ENCODE data around the gene TEX50.
"Not testable (repeated sequence)": the region's sequence is repeated elsewhere in the genome, so short reads cannot be mapped to it uniquely, and the experiment has no call there.

The TEX50 gene

GRCh38 chr1:173661763-173662162, 26.6 kb downstream of the TEX50 start:
- no peaks in the 10 kb centered on the region for H3K9me3 ChIP-seq (ENCODE audit: control insufficient read depth, low read length)
- H3K4me1 ChIP-seq (ENCODE audit: control insufficient read depth, insufficient read depth, low read length, poor library complexity, severe bottlenecking): no peaks in the 10 kb centered on the region
- DNase-seq: no peak
- no peak overlapping the region for H3K4me3 ChIP-seq (ENCODE audit: insufficient read depth, low read depth, low read length, poor library complexity, severe bottlenecking)
- H3K36me3 ChIP-seq (ENCODE audit: control insufficient read depth, insufficient read depth, low read length): no peaks in the 10 kb centered on the region
- H3K27me3 ChIP-seq (replicated peaks; ENCODE audit: control insufficient read depth, insufficient read depth, low read length, poor library complexity, severe bottlenecking): no peaks in the 10 kb centered on the region
- no peak overlapping the region for H3K27ac ChIP-seq (ENCODE audit: insufficient read depth, low read length, poor library complexity, severe bottlenecking)

DNA sequence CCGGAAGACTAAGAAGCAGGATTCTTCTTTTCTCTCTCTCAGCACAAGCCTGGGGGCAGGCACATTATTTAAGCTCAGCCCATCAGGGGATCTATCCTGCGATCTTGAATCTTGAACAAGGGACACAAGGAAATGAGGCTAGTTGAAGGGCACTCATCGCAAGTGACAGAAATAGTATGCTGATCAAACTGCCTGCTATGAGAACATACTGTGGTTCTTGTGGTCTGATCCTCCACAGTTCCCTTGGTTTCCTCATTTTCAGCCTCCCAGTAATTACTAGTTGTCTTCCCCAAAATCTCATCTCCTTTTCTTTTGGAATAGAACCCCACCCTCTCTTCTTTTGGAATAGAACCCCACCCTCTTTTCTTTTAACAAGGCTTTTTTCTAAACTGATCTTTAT, 28.0 kb downstream of the TEX50 start:
- H3K4me1 ChIP-seq (ENCODE audit: control insufficient read depth, insufficient read depth, low read length, poor library complexity, severe bottlenecking): no peaks in the 10 kb centered on the region
- H3K27ac ChIP-seq (ENCODE audit: insufficient read depth, low read length, poor library complexity, severe bottlenecking): no peak overlapping the region
- no peaks in the 10 kb centered on the region for H3K9me3 ChIP-seq (ENCODE audit: control insufficient read depth, low read length)
- H3K4me3 ChIP-seq (ENCODE audit: insufficient read depth, low read depth, low read length, poor library complexity, severe bottlenecking): no peak overlapping the region
- H3K27me3 ChIP-seq (replicated peaks; ENCODE audit: control insufficient read depth, insufficient read depth, low read length, poor library complexity, severe bottlenecking): no peaks in the 10 kb centered on the region
- no peaks in the 10 kb centered on the region for H3K36me3 ChIP-seq (ENCODE audit: control insufficient read depth, insufficient read depth, low read length)
- no peak for DNase-seq

DNA sequence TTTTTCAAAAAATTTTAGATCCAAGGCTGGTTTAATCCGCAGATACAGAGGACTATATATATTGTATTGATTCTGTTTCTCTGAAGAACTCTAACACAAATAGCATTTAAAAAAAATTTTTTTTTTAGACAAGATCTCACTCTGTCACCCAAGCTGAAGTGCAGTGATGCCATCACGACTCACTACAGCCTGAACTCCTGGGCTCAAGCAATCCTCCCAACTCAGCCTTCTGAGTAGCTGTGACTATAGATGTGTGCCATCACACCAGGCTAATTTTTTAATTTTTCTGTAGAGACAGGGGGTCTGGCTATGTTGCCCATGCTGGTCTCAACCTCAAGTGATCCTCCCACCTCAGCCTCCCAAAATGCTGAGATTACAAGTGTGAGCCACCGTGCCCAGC, 31.5 kb downstream of the TEX50 start:
- no peaks in the 10 kb centered on the region for H3K36me3 ChIP-seq (ENCODE audit: control insufficient read depth, insufficient read depth, low read length)
- H3K27me3 ChIP-seq (replicated peaks; ENCODE audit: control insufficient read depth, insufficient read depth, low read length, poor library complexity, severe bottlenecking): peaks cover 7% of the 10 kb centered on the region
- peaks cover 7% of the 10 kb centered on the region for H3K4me1 ChIP-seq (ENCODE audit: control insufficient read depth, insufficient read depth, low read length, poor library complexity, severe bottlenecking)
- DNase-seq: no peak
- no peak overlapping the region for H3K27ac ChIP-seq (ENCODE audit: insufficient read depth, low read length, poor library complexity, severe bottlenecking)
- no peaks in the 10 kb centered on the region for H3K9me3 ChIP-seq (ENCODE audit: control insufficient read depth, low read length)
- H3K4me3 ChIP-seq (ENCODE audit: insufficient read depth, low read depth, low read length, poor library complexity, severe bottlenecking): no peak overlapping the region

GRCh38 chr1:173669491-173669941, 34.4 kb downstream of the TEX50 start, which contains the start of gene ANKRD45:
Gene ANKRD45, minus strand, starts transcription at chr1:173669851. Its CDS starts 10,433 bp downstream, at chr1:173659418.
- no peak within 1 kb of the TSS for H3K4me3 ChIP-seq (ENCODE audit: insufficient read depth, low read depth, low read length, poor library complexity, severe bottlenecking)
- H3K27me3 ChIP-seq (replicated peaks; ENCODE audit: control insufficient read depth, insufficient read depth, low read length, poor library complexity, severe bottlenecking): peaks cover 7% of the 10 kb centered on the region
- H3K27ac ChIP-seq (ENCODE audit: insufficient read depth, low read length, poor library complexity, severe bottlenecking): no peak within 1 kb of the TSS
- H3K36me3 ChIP-seq (ENCODE audit: control insufficient read depth, insufficient read depth, low read length): no peaks in the 10 kb centered on the region
- H3K9me3 ChIP-seq (ENCODE audit: control insufficient read depth, low read length): no peaks in the 10 kb centered on the region
- peaks cover 7% of the 10 kb centered on the region for H3K4me1 ChIP-seq (ENCODE audit: control insufficient read depth, insufficient read depth, low read length, poor library complexity, severe bottlenecking)
- no peak for DNase-seq

DNA sequence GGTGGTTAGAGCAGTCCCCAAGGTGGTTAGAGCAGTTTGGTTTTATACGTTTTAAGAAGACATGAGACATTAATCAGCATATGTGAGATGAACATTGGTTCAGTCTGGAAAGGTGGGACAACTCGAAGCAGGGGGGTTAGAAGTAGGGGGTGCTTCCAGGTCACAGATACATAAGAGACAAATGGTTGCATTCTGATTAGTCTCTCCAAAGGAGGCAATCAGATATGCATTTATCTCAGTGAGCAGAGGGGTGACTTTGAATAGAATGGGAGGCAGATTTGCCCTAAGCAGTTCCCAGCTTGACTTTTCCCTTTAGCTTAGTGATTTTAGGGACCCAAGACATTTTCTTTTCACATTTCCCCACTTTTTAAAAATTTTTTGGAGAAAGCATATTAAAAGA, 39.4 kb downstream of the TEX50 start:
- not testable (repeated sequence) for H3K27me3 ChIP-seq (replicated peaks; ENCODE audit: control insufficient read depth, insufficient read depth, low read length, poor library complexity, severe bottlenecking); H3K4me3 ChIP-seq (ENCODE audit: insufficient read depth, low read depth, low read length, poor library complexity, severe bottlenecking); H3K9me3 ChIP-seq (ENCODE audit: control insufficient read depth, low read length); H3K36me3 ChIP-seq (ENCODE audit: control insufficient read depth, insufficient read depth, low read length); DNase-seq; H3K27ac ChIP-seq (ENCODE audit: insufficient read depth, low read length, poor library complexity, severe bottlenecking); H3K4me1 ChIP-seq (ENCODE audit: control insufficient read depth, insufficient read depth, low read length, poor library complexity, severe bottlenecking)

- not testable (repeated sequence) for H3K4me1 ChIP-seq (ENCODE audit: control insufficient read depth, insufficient read depth, low read length, poor library complexity, severe bottlenecking); DNase-seq; H3K27me3 ChIP-seq (replicated peaks; ENCODE audit: control insufficient read depth, insufficient read depth, low read length, poor library complexity, severe bottlenecking); H3K36me3 ChIP-seq (ENCODE audit: control insufficient read depth, insufficient read depth, low read length); H3K27ac ChIP-seq (ENCODE audit: insufficient read depth, low read length, poor library complexity, severe bottlenecking); H3K9me3 ChIP-seq (ENCODE audit: control insufficient read depth, low read length); H3K4me3 ChIP-seq (ENCODE audit: insufficient read depth, low read depth, low read length, poor library complexity, severe bottlenecking)
Measured at GRCh38 chr1:173680152-173680551, 45.0 kb downstream of the TEX50 start.

DNA sequence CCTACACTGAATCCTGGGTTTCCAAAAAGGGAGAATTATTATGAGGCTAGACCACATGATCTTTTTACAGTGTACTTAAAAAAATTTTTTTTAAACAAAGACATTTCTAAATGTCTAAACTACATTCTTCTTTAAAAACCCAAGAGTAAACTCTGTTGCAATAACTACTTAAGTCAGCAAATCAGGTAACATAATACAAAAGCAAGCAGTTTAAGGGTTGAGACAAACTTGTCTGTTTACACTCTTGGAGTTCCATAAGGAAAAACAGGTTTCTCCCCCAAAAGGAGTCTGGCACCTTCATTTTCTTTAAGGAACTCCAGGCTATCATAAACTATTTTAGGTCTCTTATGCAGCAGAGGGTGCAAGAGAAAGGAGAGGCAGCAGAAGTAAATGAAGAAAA, 47.0 kb downstream of the TEX50 start:
- DNase-seq: no peak
- Histone ChIP-seq H3K36me3 (ENCODE audit: control insufficient read depth, insufficient read depth, low read length) (no peaks in the 10 kb centered on the region), H3K4me1 (ENCODE audit: control insufficient read depth, insufficient read depth, low read length, poor library complexity, severe bottlenecking) (no peaks in the 10 kb centered on the region), H3K27ac (ENCODE audit: insufficient read depth, low read length, poor library complexity, severe bottlenecking) (no peak overlapping the region), H3K4me3 (ENCODE audit: insufficient read depth, low read depth, low read length, poor library complexity, severe bottlenecking) (no peak overlapping the region), H3K27me3 (replicated peaks; ENCODE audit: control insufficient read depth, insufficient read depth, low read length, poor library complexity, severe bottlenecking) (no peaks in the 10 kb centered on the region), H3K9me3 (ENCODE audit: control insufficient read depth, low read length) (no peaks in the 10 kb centered on the region)

DNA sequence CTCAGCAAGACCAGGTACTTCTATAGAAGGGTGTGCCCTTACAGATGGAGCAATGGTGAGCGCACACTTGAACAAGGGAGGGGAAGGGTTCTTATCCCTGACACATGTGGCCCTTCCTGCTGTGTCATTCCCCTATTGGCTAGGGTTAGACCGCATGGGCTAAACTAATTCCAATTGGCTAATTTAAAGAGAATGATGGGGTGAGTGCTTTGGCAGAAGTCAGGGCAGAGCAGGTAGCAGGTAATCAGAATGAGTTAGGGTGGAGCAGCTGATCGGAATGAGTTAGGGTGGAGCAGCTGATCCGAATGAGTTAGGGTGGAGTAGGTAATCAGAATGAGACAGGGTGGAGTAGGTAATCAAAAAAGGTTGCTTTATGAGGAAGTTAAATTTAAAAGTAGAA, 48.7 kb downstream of the TEX50 start:
- not testable (repeated sequence) for H3K4me1 ChIP-seq (ENCODE audit: control insufficient read depth, insufficient read depth, low read length, poor library complexity, severe bottlenecking); DNase-seq; H3K9me3 ChIP-seq (ENCODE audit: control insufficient read depth, low read length); H3K4me3 ChIP-seq (ENCODE audit: insufficient read depth, low read depth, low read length, poor library complexity, severe bottlenecking); H3K27me3 ChIP-seq (replicated peaks; ENCODE audit: control insufficient read depth, insufficient read depth, low read length, poor library complexity, severe bottlenecking); H3K36me3 ChIP-seq (ENCODE audit: control insufficient read depth, insufficient read depth, low read length); H3K27ac ChIP-seq (ENCODE audit: insufficient read depth, low read length, poor library complexity, severe bottlenecking)

- H3K4me1 ChIP-seq (ENCODE audit: control insufficient read depth, insufficient read depth, low read length, poor library complexity, severe bottlenecking); H3K9me3 ChIP-seq (ENCODE audit: control insufficient read depth, low read length); H3K27me3 ChIP-seq (replicated peaks; ENCODE audit: control insufficient read depth, insufficient read depth, low read length, poor library complexity, severe bottlenecking); DNase-seq; H3K27ac ChIP-seq (ENCODE audit: insufficient read depth, low read length, poor library complexity, severe bottlenecking); H3K4me3 ChIP-seq (ENCODE audit: insufficient read depth, low read depth, low read length, poor library complexity, severe bottlenecking); H3K36me3 ChIP-seq (ENCODE audit: control insufficient read depth, insufficient read depth, low read length): not testable (repeated sequence)
Measured at GRCh38 chr1:173685121-173685520, 50.0 kb downstream of the TEX50 start.
